NCI-H226 (cell line): ENCODE data around the gene ATRX.

Source experiments
- DNase-seq: peaks from one replicate; pipeline ENCODE4 v3.0.0-alpha.2; 2015

The ATRX gene

GRCh38 chrX:77484045-77484444, 302.0 kb downstream of the ATRX start:
- DNase-seq: no peak

- no peak for DNase-seq
These were observed 330.6 kb downstream of the ATRX start for GRCh38 chrX:77455437-77455836.
